ENCODE measurements around the gene NUMBL. TPM values are rescaled to one million over a fixed set of nuclear protein-coding genes. Genes with fewer than 3 reads are reported as not detected.

The NUMBL gene
- total and polyA plus RNA-seq, 2 of the 8 experiments (the other 6 are each of a cell fraction or from before 2014, with no cell fraction given), result 13.5 to 24.8 TPM

- no peak overlapping the region for H3K23ac ChIP-seq (ENCODE audit: insufficient read length)
- no peak overlapping the region; the same call in 1 of the 2 replicates for H2BK15ac ChIP-seq (ENCODE audit: low read length)
- no peak overlapping the region for H3K56ac ChIP-seq (replicated peaks; ENCODE audit: insufficient read length, low read depth, low read length)
- H4K91ac ChIP-seq (replicated peaks; ENCODE audit: insufficient read length, low read length), result peak overlapping the region; percentile 82
- H3K9ac ChIP-seq (replicated peaks in 1 of 4; ENCODE audit: extremely low read depth in 1 of 4, low read depth in 3 of 4, low read length in 3 of 4), result peak overlapping the region; percentile 45 to 82 (median 46)
- no peaks in the 10 kb centered on the region for H3K27me3 ChIP-seq (replicated peaks in 1 of 4; ENCODE audit: control insufficient read depth in 3 of 4, extremely low read depth in 1 of 4, insufficient read depth in 3 of 4, low read length in 3 of 4)
- H3K4me2 ChIP-seq (ENCODE audit: insufficient read depth in 1 of 2, low read depth in 2 of 2, low read length in 2 of 2), result peak overlapping the region; percentile 96 to 100
- CTCF ChIA-PET (ENCODE audit: partially characterized antibody), result interaction anchor here (0.9 to 1.0 kb wide), 2 partner anchors 17 to 100 kb away, joined by 3 to 4 read pairs; no protein-coding TSS in a partner anchor
- H3K23me2 ChIP-seq (ENCODE audit: low read depth, low read length), result peaks cover 23% of the 10 kb centered on the region
- no peak overlapping the region for H4K8ac ChIP-seq (ENCODE audit: extremely low read depth, insufficient read depth, low read length)
- FAIRE-seq (no peak), DNase-seq (ENCODE audit: low read depth in 1 of 2, low spot score in 2 of 2) (no peak)
- no peak overlapping the region for H4K5ac ChIP-seq (ENCODE audit: insufficient read length, low read depth, low read length)
- H3K4me3 ChIP-seq (ENCODE audit: extremely low read depth in 1 of 4, insufficient read depth in 2 of 4, low read depth in 3 of 4, low read length in 4 of 4), result peak overlapping the region; percentile 72 to 94 (median 90)
- H2BK120ac ChIP-seq (replicated peaks; ENCODE audit: low read depth, low read length), result no peak overlapping the region
- H3K4ac ChIP-seq (replicated peaks; ENCODE audit: insufficient read length, low read depth, low read length), result no peak overlapping the region
- H3K18ac ChIP-seq (ENCODE audit: extremely low read depth, low read length), result no peak overlapping the region; the same call in 1 of the 2 replicates
- H4K20me1 ChIP-seq (replicated peaks in 1 of 2; ENCODE audit: control insufficient read depth in 1 of 2, insufficient read depth in 2 of 2, low read length in 2 of 2), result no peaks in the 10 kb centered on the region
- H2BK20ac ChIP-seq (ENCODE audit: low read length), result no peak overlapping the region
- H2BK12ac ChIP-seq (ENCODE audit: low read depth, low read length), result peak overlapping the region; percentile 68; the same call in 1 of the 2 replicates
- H3K9me3 ChIP-seq (ENCODE audit: insufficient read depth in 2 of 2, low read depth in 1 of 2, low read length in 1 of 2), result no peaks in the 10 kb centered on the region
- 0 out of 2 replicates have a peak overlapping the region, but pooled peaks have one; percentile 5 for H2BK5ac ChIP-seq (ENCODE audit: low read depth, low read length)
- H3K4me1 ChIP-seq (replicated peaks in 1 of 4; ENCODE audit: control insufficient read depth in 3 of 4, insufficient read depth in 4 of 4, low read length in 3 of 4), result peaks cover 0 to 25% (median 8%) of the 10 kb centered on the region in 4 experiments; a peak in 6 of 7 replicates
- no peaks in the 10 kb centered on the region; a peak in 2 of 8 replicates for H3K36me3 ChIP-seq (ENCODE audit: control insufficient read depth in 2 of 4, insufficient read depth in 4 of 4, low read length in 3 of 4)
- H3K27ac ChIP-seq (ENCODE audit: low read depth, low read length), result no peak overlapping the region
- POLR2A ChIA-PET (ENCODE audit: partially characterized antibody), result interaction anchor here (0.8 to 2.4 kb wide), 5 partner anchors 23 to 80 kb away, joined by 3 to 11 read pairs (median 3); partner anchors contain the start of genes ACTMAP, EGLN2 and SNRPA
- H3K79me1 ChIP-seq (ENCODE audit: low read depth, low read length), result peaks cover 10% of the 10 kb centered on the region
- WGBS, 2 experiments (ENCODE audit: extremely low coverage in 1 of 2, insufficient coverage in 1 of 2, insufficient read length in 1 of 2, insufficient replicate concordance in 2 of 2, low coverage in 1 of 2, low lambda C conversion rate in 2 of 2, missing lambda C conversion rate in 1 of 2), result 8% methylated on average over 7 of the region's 16 CpGs; no CpG with 5 or more reads in 1 of the 2 experiments
- peaks cover 0 to 36% of the 10 kb centered on the region in 2 experiments; a peak in 2 of 4 replicates for H3K79me2 ChIP-seq (ENCODE audit: control insufficient read depth in 1 of 2, insufficient read depth in 2 of 2, low read length in 2 of 2)
- H3K14ac ChIP-seq (ENCODE audit: insufficient read length), result no peak overlapping the region
- peak; percentile 37; the same call in 1 of the 2 replicates for TF ChIP-seq POLR2AphosphoS5 (IDR thresholded peaks at IDR 0.05; ENCODE audit: low read depth, low read length)
- TF ChIP-seq SIN3A (conservative IDR thresholded peaks at IDR 0.05 in 1 of 2, IDR thresholded peaks at IDR 0.05 in 1 of 2; ENCODE audit: low read depth in 1 of 2, low read length in 2 of 2), result 0 out of 4 replicates have a peak, but pooled peaks of 1 of the 2 experiments have one; percentile 27
- no peak for TF ChIP-seq JUN (IDR thresholded peaks at IDR 0.05; ENCODE audit: low read depth, low read length)
- TF ChIP-seq SP2 (IDR thresholded peaks at IDR 0.05; ENCODE audit: low read length), result no peak
- H2AFZ ChIP-seq (ENCODE audit: low read length), result no peak overlapping the region
- no peak overlapping the region for H2AK5ac ChIP-seq (ENCODE audit: low read depth, low read length)
Measured at GRCh38 chr19:40718774-40719391, 28.4 kb upstream of the NUMBL start.
